IMR-90 (cell line): ENCODE data around the gene WNT2B. TPM values are rescaled to one million over a fixed set of nuclear protein-coding genes. Genes with fewer than 3 reads are reported as not detected.

Source experiments
- microRNA-seq, 2 experiments: library from miRNA; stranded (forward) in 1 of 2; unstranded in 1 of 2; fragments of 10-50 nt in 1 of 2; fragments of <30 nt in 1 of 2; gene quantifications in 1 of 2; microRNA quantifications in 1 of 2; one replicate each; pipeline versions ENCODE3 to v1.1.0; 2013 to 2020; ENCODE audit not compliant: insufficient read depth in 1 of 2, insufficient read length in 1 of 2, unreplicated experiment in 1 of 2
- polyA plus RNA-seq, 3 experiments: library from polyadenylated mRNA; depleted of rRNA; stranded (reverse); fragments of >200 nt; gene quantifications; 2 replicates each; pipeline ENCODE4 v1.2.3, GENCODE V29; 2012; ENCODE audit warnings: low replicate concordance in 1 of 3
- total RNA-seq: library from RNA; depleted of rRNA; stranded (reverse); fragments of >200 nt; gene quantifications from 2 replicates; pipeline ENCODE4 v1.2.3, GENCODE V29; 2012; rRNA removed

Gene WNT2B
- total and polyA plus RNA-seq, 2 of the 4 experiments (the other 2 are of a cell fraction), result 0.50 to 0.54 TPM

Small RNAs within 50 kb of the gene (microRNA-seq; reads per million reads assigned to microRNA genes)
- gene MIR4256 (ENCODE audit: unreplicated experiment), result not detected

Other genes starting within 250 kb of the WNT2B start
- gene CTTNBP2NL, start 112.8 kb upstream of the WNT2B start, total RNA-seq, result 22.0 and 31.7 TPM in 2 replicates
- 11.0 and 12.4 TPM in 2 replicates for gene CTTNBP2NL, start 112.8 kb upstream of the WNT2B start, polyA plus RNA-seq (2012; rRNA removed)
- 14.7 and 16.9 TPM in 2 replicates for gene ST7L, start 110.2 kb downstream of the WNT2B start, total RNA-seq
- gene ST7L, start 110.2 kb downstream of the WNT2B start, polyA plus RNA-seq (2012; rRNA removed), result 7.7 TPM in 2 replicates
- gene CAPZA1, start 110.9 kb downstream of the WNT2B start, total RNA-seq, result 262 and 440 TPM in 2 replicates
- gene CAPZA1, start 110.9 kb downstream of the WNT2B start, polyA plus RNA-seq (2012; rRNA removed), result 98.5 and 108 TPM in 2 replicates
- gene MOV10, start 165.7 kb downstream of the WNT2B start, total RNA-seq, result 33.9 and 36.7 TPM in 2 replicates
- 102 and 103 TPM in 2 replicates for gene MOV10, start 165.7 kb downstream of the WNT2B start, polyA plus RNA-seq (2012; rRNA removed)
- 699 and 764 TPM in 2 replicates for gene RHOC, start 198.2 kb downstream of the WNT2B start, total RNA-seq
- gene RHOC, start 198.2 kb downstream of the WNT2B start, polyA plus RNA-seq (2012; rRNA removed), result 839 and 1,049 TPM in 2 replicates
- gene PPM1J, start 206.4 kb downstream of the WNT2B start, total RNA-seq, result 1.4 and 1.8 TPM in 2 replicates
- gene PPM1J, start 206.4 kb downstream of the WNT2B start, polyA plus RNA-seq (2012; rRNA removed), result 2.4 and 2.8 TPM in 2 replicates